Endothelial cell (in vitro differentiated cells): ENCODE measurements around the gene DEFB132. TPM values are rescaled to one million over a fixed set of nuclear protein-coding genes. Genes with fewer than 3 reads are reported as not detected.

Experiments used
- DNase-seq: peaks from one replicate; pipeline ENCODE4 v3.0.0; 2021; ENCODE audit warnings: low spot score
- H3K27ac Mint-ChIP-seq: one replicate; pipeline ENCODE4 v1.8.0; 2021; ENCODE audit warnings: mixed read lengths, inconsistent platforms; ENCODE audit not compliant: unreplicated experiment
- H3K27me3 Mint-ChIP-seq: one replicate; pipeline ENCODE4 v1.8.0; 2021; ENCODE audit warnings: mild to moderate bottlenecking, moderate library complexity, mixed read lengths, inconsistent platforms; ENCODE audit not compliant: unreplicated experiment
- H3K36me3 Mint-ChIP-seq: one replicate; pipeline ENCODE4 v1.8.0; 2021; ENCODE audit warnings: mild to moderate bottlenecking, low read depth, mixed read lengths, inconsistent platforms; ENCODE audit not compliant: unreplicated experiment
- H3K4me1 Mint-ChIP-seq: one replicate; pipeline ENCODE4 v1.8.0; 2021; ENCODE audit warnings: mild to moderate bottlenecking, mixed read lengths, inconsistent platforms; ENCODE audit not compliant: unreplicated experiment
- H3K4me3 Mint-ChIP-seq: one replicate; pipeline ENCODE4 v1.8.0; 2021; ENCODE audit warnings: mild to moderate bottlenecking, mixed read lengths, inconsistent platforms; ENCODE audit not compliant: unreplicated experiment
- H3K9me3 Mint-ChIP-seq: one replicate; pipeline ENCODE4 v1.8.0; 2021; ENCODE audit warnings: mixed read lengths, inconsistent platforms; ENCODE audit not compliant: unreplicated experiment
- CTCF ChIP-seq: fragments of 200-600 bp; sonication (generic); IDR thresholded peaks from one replicate; pipeline ENCODE4 v1.5.0; 2021; ENCODE audit warnings: antibody characterized with exemption; ENCODE audit not compliant: unreplicated experiment
- total RNA-seq: library from RNA; stranded (reverse); fragmentation: NEBNext Ultra II Directional; extraction: Animal tissue kit (Norgen Biotek cat#: 25700); gene quantifications from one replicate; pipeline ENCODE4 v1.2.1, GENCODE V29; 2021; ENCODE audit not compliant: unreplicated experiment

DEFB132 gene
- total RNA-seq, 1 donor from 2014 or later: not detected

- DNase-seq: no peak
- TF ChIP-seq CTCF: no peak
- H3K36me3 Mint-ChIP-seq: peaks cover 3% of the 10 kb centered on the region
- no peaks in the 10 kb centered on the region for H3K4me1 Mint-ChIP-seq
- H3K27ac Mint-ChIP-seq: no peak overlapping the region
- peaks cover 3% of the 10 kb centered on the region for H3K27me3 Mint-ChIP-seq
- H3K4me3 Mint-ChIP-seq: no peak overlapping the region
- H3K9me3 Mint-ChIP-seq: no peaks in the 10 kb centered on the region
Measured at GRCh38 chr20:259981-260380, 2.5 kb downstream of the DEFB132 start.

- peaks cover 3% of the 10 kb centered on the region for H3K27me3 Mint-ChIP-seq
- H3K36me3 Mint-ChIP-seq: no peaks in the 10 kb centered on the region
- no peaks in the 10 kb centered on the region for H3K9me3 Mint-ChIP-seq
- TF ChIP-seq CTCF: no peak
- H3K4me3 Mint-ChIP-seq: no peak overlapping the region
- peaks cover 3% of the 10 kb centered on the region for H3K4me1 Mint-ChIP-seq
- no peak overlapping the region for H3K27ac Mint-ChIP-seq
- DNase-seq: no peak
Measured at GRCh38 chr20:263701-264100, 6.2 kb downstream of the DEFB132 start.

GRCh38 chr20:266596-267562 is 9.4 kb downstream of the DEFB132 start:
- Mint-ChIP-seq H3K4me1 (peaks cover 3% of the 10 kb centered on the region), H3K4me3 (peak overlapping the region; percentile 44), H3K27me3 (peaks cover 4% of the 10 kb centered on the region), H3K9me3 (no peaks in the 10 kb centered on the region), H3K27ac (no peak overlapping the region), H3K36me3 (no peaks in the 10 kb centered on the region)
- DNase-seq: peak; percentile 95
- TF ChIP-seq CTCF: peak; percentile 95

GRCh38 chr20:270517-270916 is 13.0 kb downstream of the DEFB132 start:
- no peak for DNase-seq
- Mint-ChIP-seq H3K36me3 (peaks cover 5% of the 10 kb centered on the region), H3K9me3 (no peaks in the 10 kb centered on the region), H3K27me3 (peaks cover 8% of the 10 kb centered on the region), H3K4me1 (peaks cover 3% of the 10 kb centered on the region), H3K4me3 (no peak overlapping the region), H3K27ac (no peak overlapping the region)
- TF ChIP-seq CTCF: no peak

- no peaks in the 10 kb centered on the region for H3K9me3 Mint-ChIP-seq
- no peak for TF ChIP-seq CTCF
- peaks cover 8% of the 10 kb centered on the region for H3K36me3 Mint-ChIP-seq
- H3K4me3 Mint-ChIP-seq: no peak overlapping the region
- H3K4me1 Mint-ChIP-seq: peaks cover 3% of the 10 kb centered on the region
- no peak for DNase-seq
- H3K27me3 Mint-ChIP-seq: peaks cover 8% of the 10 kb centered on the region
- H3K27ac Mint-ChIP-seq: no peak overlapping the region
Measured at GRCh38 chr20:271069-271468, 13.5 kb downstream of the DEFB132 start.
